Calu3 (cell line): ENCODE data around the gene NDUFB10. TPM values are rescaled to one million over a fixed set of nuclear protein-coding genes. Genes with fewer than 3 reads are reported as not detected.
A peak's percentile ranks its signal among the peaks of the same experiment; 100 is the strongest.

Experiments used
- BruUV-seq: library from RNA; stranded (reverse); fragments of 400-500 nt; replicated peaks from 2 replicates; lab custom pipeline; 2021; lab: Mats Ljungman, UMichigan
- CTCF ChIA-PET: fragments of 300-600 bp; sonication (Branson Sonifier 250); formaldehyde crosslinking; loops from one replicate; lab custom pipeline; 2022; ENCODE audit warnings: antibody characterized with exemption; lab: Charles Lee
- DNase-seq: peaks from one replicate; pipeline ENCODE4 v3.0.0; 2022
- H3K27ac Mint-ChIP-seq: one replicate; pipeline ENCODE4 v1.8.0; 2022; ENCODE audit warnings: mixed read lengths; ENCODE audit not compliant: unreplicated experiment
- H3K27me3 Mint-ChIP-seq: one replicate; pipeline ENCODE4 v1.8.0; 2022; ENCODE audit warnings: mixed read lengths; ENCODE audit not compliant: unreplicated experiment
- H3K36me3 Mint-ChIP-seq: one replicate; pipeline ENCODE4 v1.8.0; 2022; ENCODE audit warnings: mild to moderate bottlenecking, moderate library complexity, mixed read lengths; ENCODE audit not compliant: insufficient read depth, unreplicated experiment
- H3K4me1 Mint-ChIP-seq: one replicate; pipeline ENCODE4 v1.8.0; 2022; ENCODE audit warnings: mild to moderate bottlenecking, low read depth, mixed read lengths; ENCODE audit not compliant: unreplicated experiment
- H3K4me3 Mint-ChIP-seq: one replicate; pipeline ENCODE4 v1.8.0; 2022; ENCODE audit warnings: mild to moderate bottlenecking, low read depth, moderate library complexity, mixed read lengths; ENCODE audit not compliant: unreplicated experiment
- H3K9me3 Mint-ChIP-seq: one replicate; pipeline ENCODE4 v1.8.0; 2022; ENCODE audit warnings: low read depth, mixed read lengths; ENCODE audit not compliant: unreplicated experiment
- intact Hi-C: fragments of 100-400 bp; cut with micrococcal nuclease; formaldehyde crosslinking; loops from one replicate; pipeline ENCODE4 v1.10.0; 2022; ENCODE audit not compliant: unreplicated experiment
- total RNA-seq: library from RNA; stranded (reverse); gene quantifications from 2 replicates; pipeline ENCODE4 v1.2.3, GENCODE V29; 2022
- TF ChIP-seq, protein P1 (sequence below): fragments of 200-600 bp; IDR thresholded peaks from one replicate; pipeline ENCODE4 v1.8.0; 2022; ENCODE audit warnings: antibody characterized with exemption; ENCODE audit not compliant: unreplicated experiment

Gene NDUFB10
- total RNA-seq, 1 experiment from 2014 or later, result 148 TPM

DNA sequence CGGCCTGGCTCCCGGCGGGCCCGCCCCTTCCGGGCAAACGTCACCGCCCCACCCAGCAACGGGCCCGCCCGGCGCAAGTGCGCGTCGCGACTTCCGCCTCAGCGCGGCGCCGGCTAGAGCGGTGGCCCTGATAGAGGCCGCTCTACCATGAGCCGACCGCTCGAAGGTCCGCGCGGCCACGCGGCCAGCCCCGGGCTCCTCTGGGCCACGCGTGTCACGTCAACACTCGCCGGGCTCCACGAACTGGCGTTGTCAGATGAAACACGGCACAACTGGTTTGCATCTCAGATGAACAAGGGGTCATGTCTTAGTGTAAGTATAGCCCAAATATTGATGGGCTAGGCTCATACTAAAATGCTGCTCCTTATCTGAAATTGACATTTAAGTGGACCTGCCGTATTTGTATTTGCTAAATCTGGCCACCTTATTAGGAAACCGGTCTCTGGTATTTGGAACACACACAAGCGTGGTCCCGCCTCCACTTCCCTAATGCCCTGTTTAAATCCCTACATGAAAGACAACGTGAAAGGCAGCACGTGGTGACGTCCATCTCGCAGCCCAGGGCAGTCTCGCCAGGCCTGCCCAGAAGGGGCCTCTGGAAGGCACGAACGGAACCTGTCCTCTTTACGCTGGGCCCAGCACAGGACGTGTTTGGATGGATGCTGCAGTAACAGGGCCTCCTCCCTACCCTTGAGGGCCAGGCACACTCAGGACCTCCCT, 50.6 kb downstream of the NDUFB10 start, which contains the start of gene ZNF598:
TSS of gene ZNF598 (minus strand) at position 31 of the 720 bp plus-strand sequence.
- Mint-ChIP-seq H3K36me3 (peaks cover 41% of the 10 kb centered on the region), H3K4me3 (peak within 1 kb of the TSS; percentile 89), H3K27me3 (no peaks in the 10 kb centered on the region), H3K27ac (peak within 1 kb of the TSS; percentile 93), H3K4me1 (peaks cover 35% of the 10 kb centered on the region), H3K9me3 (no peaks in the 10 kb centered on the region)
- peak; percentile 93 for DNase-seq
- intact Hi-C loops, result no loop called here
- CTCF ChIA-PET, result no interaction called here
- TF ChIP-seq, protein P1, sequence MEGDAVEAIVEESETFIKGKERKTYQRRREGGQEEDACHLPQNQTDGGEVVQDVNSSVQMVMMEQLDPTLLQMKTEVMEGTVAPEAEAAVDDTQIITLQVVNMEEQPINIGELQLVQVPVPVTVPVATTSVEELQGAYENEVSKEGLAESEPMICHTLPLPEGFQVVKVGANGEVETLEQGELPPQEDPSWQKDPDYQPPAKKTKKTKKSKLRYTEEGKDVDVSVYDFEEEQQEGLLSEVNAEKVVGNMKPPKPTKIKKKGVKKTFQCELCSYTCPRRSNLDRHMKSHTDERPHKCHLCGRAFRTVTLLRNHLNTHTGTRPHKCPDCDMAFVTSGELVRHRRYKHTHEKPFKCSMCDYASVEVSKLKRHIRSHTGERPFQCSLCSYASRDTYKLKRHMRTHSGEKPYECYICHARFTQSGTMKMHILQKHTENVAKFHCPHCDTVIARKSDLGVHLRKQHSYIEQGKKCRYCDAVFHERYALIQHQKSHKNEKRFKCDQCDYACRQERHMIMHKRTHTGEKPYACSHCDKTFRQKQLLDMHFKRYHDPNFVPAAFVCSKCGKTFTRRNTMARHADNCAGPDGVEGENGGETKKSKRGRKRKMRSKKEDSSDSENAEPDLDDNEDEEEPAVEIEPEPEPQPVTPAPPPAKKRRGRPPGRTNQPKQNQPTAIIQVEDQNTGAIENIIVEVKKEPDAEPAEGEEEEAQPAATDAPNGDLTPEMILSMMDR, result no peak
- TSS peak; percentile 97 for BruUV-seq

Other genes starting within 250 kb of the NDUFB10 start
- 64.3 and 73.1 TPM in 2 replicates for gene NME3, start 188.0 kb upstream of the NDUFB10 start, total RNA-seq
- gene EME2, start 186.7 kb upstream of the NDUFB10 start, total RNA-seq, result 30.8 and 42.2 TPM in 2 replicates
- 128 and 135 TPM in 2 replicates for gene MRPS34, start 186.4 kb upstream of the NDUFB10 start, total RNA-seq
- gene SPSB3, start 177.0 kb upstream of the NDUFB10 start, total RNA-seq, result 44.3 and 45.2 TPM in 2 replicates
- 91.8 and 98.1 TPM in 2 replicates for gene NUBP2, start 176.6 kb upstream of the NDUFB10 start, total RNA-seq
- not detected in 2 replicates for gene IGFALS, start 165.8 kb upstream of the NDUFB10 start, total RNA-seq
- gene HAGH, start 132.7 kb upstream of the NDUFB10 start, total RNA-seq, result 48.0 and 48.2 TPM in 2 replicates
- 33.1 and 43.3 TPM in 2 replicates for gene FAHD1, start 132.3 kb upstream of the NDUFB10 start, total RNA-seq
- gene MEIOB, start 87.4 kb upstream of the NDUFB10 start, total RNA-seq, result not detected in 2 replicates
- gene HS3ST6, start 41.1 kb upstream of the NDUFB10 start, total RNA-seq, result 0.29 TPM in 1 of 2 replicates, not detected in the other
- 20.3 and 27.1 TPM in 2 replicates for gene MSRB1, start 16.3 kb upstream of the NDUFB10 start, total RNA-seq
- not detected in 2 replicates for gene RPL3L, start 4.8 kb upstream of the NDUFB10 start, total RNA-seq
- 2,674 and 2,950 TPM in 2 replicates for gene RPS2, start 5.3 kb downstream of the NDUFB10 start, total RNA-seq
- gene RNF151, start 7.3 kb downstream of the NDUFB10 start, total RNA-seq, result not detected in 2 replicates
- 62.0 and 71.1 TPM in 2 replicates for gene TBL3, start 12.5 kb downstream of the NDUFB10 start, total RNA-seq
- gene NOXO1, start 21.9 kb downstream of the NDUFB10 start, total RNA-seq, result 10.1 and 11.8 TPM in 2 replicates
- 40.8 and 43.5 TPM in 2 replicates for gene GFER, start 24.7 kb downstream of the NDUFB10 start, total RNA-seq
- gene SYNGR3, start 30.4 kb downstream of the NDUFB10 start, total RNA-seq, result 3.6 and 3.8 TPM in 2 replicates
- gene ZNF598, start 50.3 kb downstream of the NDUFB10 start, total RNA-seq, result 72.4 and 73.1 TPM in 2 replicates
- 1.5 and 4.2 TPM in 2 replicates for gene NPW, start 60.2 kb downstream of the NDUFB10 start, total RNA-seq
- gene NHERF2, start 67.4 kb downstream of the NDUFB10 start, total RNA-seq, result 15.7 and 22.0 TPM in 2 replicates
- gene NTHL1, start 88.3 kb downstream of the NDUFB10 start, total RNA-seq, result 32.8 and 33.8 TPM in 2 replicates
- 170 and 194 TPM in 2 replicates for gene TSC2, start 88.4 kb downstream of the NDUFB10 start, total RNA-seq
- 82.0 and 86.0 TPM in 2 replicates for gene PKD1, start 176.4 kb downstream of the NDUFB10 start, total RNA-seq
- 10.8 and 12.3 TPM in 2 replicates for gene RAB26, start 189.1 kb downstream of the NDUFB10 start, total RNA-seq
- gene TRAF7, start 196.2 kb downstream of the NDUFB10 start, total RNA-seq, result 118 and 127 TPM in 2 replicates
- gene CASKIN1, start 237.1 kb downstream of the NDUFB10 start, total RNA-seq, result 1.4 and 2.6 TPM in 2 replicates
- 58.0 and 59.7 TPM in 2 replicates for gene MLST8, start 245.9 kb downstream of the NDUFB10 start, total RNA-seq